Astrocyte of the hippocampus (primary cell): ENCODE data around the gene SLC25A29.
A peak's percentile ranks its signal among the peaks of the same experiment; 100 is the strongest.
"Not testable (repeated sequence)": the region's sequence is repeated elsewhere in the genome, so short reads cannot be mapped to it uniquely, and the experiment has no call there.

Source experiments
- DNase-seq: peaks from one replicate; pipeline ENCODE4 v3.0.0; 2011; ENCODE audit warnings: low read depth, low spot score

Gene SLC25A29, protein sequence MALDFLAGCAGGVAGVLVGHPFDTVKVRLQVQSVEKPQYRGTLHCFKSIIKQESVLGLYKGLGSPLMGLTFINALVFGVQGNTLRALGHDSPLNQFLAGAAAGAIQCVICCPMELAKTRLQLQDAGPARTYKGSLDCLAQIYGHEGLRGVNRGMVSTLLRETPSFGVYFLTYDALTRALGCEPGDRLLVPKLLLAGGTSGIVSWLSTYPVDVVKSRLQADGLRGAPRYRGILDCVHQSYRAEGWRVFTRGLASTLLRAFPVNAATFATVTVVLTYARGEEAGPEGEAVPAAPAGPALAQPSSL

DNA sequence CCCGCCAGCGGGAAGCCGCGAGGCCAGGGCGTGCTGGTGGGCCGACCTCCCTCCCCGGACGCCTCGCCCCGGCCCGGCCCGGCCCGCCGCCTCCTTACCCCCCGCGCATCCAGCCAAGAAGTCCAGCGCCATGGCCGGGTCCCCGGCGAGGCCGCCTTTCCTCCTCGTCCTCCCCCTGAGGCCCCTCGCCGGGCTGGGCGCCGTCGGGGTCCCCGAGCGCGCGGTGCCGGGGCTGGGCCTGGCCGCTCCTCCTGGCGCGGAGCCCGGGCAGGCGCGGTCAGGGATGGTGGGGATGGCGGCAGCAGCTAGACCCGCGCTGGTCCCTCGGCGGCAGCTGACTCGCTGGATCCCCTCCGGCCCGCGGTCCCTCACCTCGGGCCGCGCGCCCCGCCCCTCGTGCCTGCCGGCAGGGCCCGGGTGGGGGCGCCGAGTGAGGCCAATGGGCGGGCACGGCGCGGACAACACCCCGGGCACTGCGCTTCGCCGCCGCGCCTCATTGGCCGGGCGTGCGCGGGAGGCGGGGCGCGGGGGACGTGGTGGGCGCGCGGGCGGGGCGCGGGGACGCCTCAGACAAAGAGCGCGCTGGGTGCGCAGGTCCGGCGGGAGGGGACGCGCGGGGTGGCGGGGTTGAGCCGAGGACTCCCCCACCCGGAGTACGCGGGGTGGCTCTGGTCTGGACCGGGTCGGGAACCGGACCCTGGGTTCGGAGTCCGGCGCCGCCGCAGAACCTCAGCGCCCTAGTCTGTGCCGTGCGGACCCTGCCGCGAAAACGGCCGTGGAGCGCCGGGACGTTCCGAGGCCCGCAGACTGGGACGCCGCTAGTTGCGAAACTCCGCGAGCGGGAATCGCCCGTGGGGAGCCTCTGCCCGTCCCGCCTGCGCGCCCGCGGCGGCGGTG, at the start of gene SLC25A29:
TSS of gene SLC25A29 (minus strand) at position 344 of the 897 bp plus-strand sequence. CDS start at position 132, 212 bp downstream.
- peak; percentile 97 for DNase-seq

DNA sequence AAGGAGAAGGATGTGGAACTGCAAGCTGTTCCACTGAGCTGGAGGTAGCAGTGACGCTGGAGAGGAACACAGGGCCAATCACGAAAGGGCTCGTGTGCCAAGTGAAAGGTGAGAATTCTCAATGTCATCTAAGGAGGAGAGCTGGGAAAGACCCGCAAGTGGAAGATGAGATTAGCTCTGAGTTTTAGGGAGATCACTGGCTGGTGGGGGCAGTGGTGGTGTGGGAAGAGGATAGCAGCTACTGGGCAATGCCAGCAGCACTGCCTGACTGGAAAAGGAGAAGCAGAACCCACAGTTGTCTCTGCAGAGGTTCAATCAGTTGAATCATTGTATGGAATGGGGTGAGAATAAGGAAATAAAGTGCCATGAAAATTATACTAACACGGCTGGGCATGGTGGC, 44.7 kb upstream of the SLC25A29 start:
- DNase-seq: no peak

DNA sequence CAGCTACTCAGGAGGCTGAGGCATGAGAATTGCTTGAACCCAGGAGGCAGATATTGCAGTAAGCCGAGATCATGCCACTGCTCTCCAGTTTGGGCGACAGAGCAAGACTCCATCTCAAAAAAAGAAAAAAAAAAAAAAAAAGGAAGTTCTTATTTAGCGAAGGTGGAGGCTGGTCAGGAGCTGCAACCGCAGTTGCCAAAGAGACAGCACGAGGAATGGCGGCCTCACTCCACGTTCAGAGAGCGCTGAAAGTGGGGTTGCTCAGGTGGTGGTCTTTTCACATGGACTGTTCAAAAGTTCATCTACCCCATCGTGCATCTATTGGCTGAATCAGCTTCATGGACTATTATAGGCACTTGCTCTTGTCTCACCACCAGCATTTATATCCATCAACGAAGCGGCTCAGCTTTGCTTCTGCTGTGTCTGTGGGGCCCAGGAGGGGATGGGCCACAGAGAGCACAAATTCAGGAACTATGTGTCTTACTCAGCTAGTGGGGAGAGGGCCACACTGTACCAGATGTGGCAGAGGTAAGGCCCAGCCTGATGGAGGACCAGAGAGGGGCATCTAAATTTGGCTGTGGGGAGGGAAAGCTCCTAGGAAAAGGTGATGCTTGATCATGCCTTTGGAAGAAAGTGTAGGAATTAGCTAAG, 44.2 kb upstream of the SLC25A29 start:
- no peak for DNase-seq

DNA sequence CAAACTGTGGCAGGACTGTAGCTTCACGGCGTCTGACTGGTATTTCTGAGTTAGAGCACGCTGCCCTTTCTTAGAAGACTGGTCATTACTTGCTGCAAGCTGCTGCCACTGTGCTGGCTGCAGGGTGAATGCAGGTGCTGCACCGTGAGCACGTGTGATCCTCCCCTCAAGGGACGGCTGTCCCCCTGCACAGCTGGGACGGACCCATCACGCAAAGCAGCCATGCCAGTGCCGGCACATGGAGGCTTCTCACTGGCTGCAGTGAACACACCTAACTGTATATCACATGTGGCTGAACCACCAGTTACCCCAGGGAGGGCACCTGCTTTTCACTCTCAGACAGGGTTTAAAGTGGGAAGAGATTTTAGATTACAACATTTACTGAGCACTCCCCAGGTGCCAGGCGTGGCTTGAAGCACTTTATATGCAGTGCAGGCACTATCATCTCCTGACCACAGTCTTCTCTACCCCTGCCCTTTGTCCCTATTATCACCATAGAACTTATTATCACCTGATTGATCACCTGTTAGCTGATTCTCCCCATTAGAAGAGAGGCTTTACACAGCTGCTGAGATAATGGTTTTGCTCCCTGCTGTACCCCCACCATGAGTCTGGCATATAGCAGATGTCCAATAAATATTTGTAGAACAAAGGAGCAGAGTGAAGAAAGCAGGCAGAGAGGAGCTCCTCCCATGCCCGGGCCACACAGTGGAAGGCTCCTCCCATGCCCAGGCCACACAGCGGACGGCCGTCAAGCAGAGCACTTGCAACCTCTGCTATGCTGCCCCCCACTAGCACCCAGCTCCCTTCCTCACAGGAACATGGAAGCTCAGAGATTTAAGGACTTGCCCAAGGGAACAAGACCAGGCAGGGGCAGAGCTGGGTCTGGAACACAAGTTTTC, 42.8 kb upstream of the SLC25A29 start:
- DNase-seq: no peak

DNA sequence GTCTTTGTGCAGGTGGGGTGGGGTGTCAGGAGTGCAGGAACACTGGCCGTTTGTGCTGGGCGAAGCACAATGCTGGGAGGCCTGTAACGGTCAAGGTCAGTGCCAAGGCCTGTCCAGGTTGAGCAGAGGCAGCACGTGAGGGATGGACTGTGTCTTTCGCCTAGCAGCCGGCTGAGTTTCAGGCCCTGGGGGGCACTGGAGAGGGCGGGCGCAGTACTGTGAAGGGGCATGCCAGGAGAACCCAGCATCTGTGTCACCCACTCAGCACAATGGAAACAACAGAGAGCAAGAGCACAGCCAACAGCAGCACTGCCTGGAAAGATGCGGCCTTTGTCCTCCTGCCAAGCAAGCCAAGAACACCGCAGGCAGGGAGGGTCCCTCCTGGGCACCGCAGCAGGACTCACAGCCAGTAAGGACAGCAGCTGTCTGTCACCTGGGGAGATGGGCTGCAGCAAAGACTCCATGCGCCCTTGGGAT, 42.0 kb upstream of the SLC25A29 start:
- no peak for DNase-seq

DNA sequence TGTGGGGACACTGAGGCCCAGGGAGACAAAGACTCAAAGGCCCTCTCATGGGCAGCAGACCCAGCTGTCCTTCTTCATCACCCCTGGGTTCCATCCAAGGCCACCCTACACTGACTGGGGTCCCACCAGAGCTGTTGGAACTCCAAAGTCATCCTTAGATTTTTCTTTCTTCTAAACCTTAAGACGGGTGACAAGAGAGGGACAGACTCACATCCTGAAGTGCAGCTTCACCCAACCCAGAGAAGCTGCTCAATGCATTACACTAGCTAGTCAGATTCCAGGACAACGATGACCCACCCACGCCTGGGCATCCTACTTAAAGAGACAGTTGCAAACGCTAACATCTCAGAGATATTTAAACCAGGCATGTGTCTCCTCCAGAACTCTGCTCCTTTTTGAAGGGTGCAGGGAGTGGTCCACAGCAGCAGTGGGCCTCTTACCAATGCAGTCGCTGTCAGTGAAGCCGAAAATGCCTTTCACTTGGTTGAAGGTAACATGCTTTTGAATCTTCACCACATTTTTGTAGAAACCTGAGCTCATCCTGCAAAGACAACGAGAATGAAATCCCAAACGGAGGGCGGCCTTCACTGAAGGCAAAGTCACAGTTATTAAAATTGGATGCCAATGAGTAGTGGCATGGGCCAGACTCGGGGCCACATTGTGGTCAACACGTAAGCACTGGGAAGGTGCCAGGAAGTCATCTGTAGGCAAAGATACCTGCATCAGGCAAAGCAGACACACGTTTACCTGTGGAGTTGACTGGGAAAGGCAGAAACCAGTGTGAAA, 40.3 kb upstream of the SLC25A29 start:
- DNase-seq: no peak

DNA sequence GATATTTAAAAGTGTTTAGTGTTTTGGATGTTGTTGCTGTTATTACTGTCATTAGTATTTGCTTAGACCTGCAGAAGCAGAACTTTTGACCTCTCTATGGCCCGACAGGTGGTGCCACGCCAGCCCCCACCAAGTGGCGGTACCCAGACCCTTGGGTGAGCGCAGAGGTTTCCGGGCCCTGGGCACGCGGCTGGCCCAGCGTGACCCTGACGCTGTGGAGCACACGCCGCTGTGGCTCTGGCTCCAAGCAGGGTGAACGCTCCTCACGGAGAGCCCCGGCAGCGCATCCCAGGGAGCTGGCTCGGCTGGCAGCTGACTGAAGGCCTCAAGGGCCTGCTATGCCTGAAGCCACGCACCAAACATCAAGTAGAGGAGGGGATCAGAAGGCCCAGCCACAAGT, 39.5 kb upstream of the SLC25A29 start:
- DNase-seq: no peak

DNA sequence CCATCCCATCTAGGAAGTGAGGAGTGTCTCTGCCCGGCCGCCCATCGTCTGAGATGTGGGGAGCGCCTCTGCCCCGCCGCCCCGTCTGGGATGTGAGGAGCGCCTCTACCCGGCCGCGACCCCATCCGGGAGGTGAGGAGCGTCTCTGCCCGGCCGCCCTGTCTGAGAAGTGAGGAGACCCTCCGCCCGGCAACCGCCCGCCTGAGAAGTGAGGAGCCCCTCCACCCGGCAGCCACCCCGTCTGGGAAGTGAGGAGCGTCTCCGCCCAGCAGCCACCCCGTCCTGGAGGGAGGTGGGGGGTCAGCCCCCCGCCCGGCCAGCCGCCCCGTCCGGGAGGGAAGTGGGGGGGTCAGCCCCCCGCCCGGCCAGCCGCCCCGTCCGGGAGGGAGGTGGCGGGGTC, 38.4 kb upstream of the SLC25A29 start:
- DNase-seq: not testable (repeated sequence)

DNA sequence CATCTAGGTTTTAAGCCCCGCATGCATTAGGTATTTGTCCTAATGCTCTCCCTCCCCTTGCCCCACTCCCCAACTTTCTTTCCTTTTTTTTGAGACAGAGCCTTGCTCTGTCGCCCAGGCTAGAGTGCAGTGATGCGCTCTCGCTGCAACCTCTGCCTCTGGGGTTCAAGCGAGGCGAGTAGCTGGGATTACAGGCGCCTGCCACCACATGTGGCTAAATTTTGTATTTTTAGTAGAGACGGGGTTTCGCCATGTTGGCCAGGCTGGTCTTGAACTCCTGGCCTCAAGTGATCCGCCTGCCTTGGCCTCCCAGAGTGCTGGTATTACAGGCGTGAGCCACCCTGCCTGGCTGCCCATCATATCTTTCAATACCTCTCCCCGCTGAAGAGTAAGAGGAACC, 36.6 kb upstream of the SLC25A29 start:
- not testable (repeated sequence) for DNase-seq

DNA sequence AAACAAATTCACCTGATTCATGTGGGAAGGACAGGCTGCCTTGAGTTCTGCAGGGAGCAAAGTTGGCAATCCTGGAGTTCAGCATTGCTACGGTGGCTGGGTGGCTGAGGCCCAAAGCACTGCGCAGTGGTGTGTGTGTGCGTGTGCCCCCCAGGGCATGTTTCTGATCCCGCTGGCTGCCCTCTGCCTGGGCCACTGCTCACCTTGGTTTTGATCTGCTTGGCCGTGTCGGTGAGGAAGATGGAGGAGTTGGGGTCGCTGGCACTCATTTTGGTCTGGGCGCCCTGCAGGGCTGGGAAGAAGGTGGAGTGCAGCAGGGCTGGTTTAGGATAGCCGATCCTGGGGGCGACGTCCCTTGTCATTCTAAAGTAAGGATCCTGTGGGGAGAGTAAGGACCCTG, 36.0 kb upstream of the SLC25A29 start:
- DNase-seq: no peak

DNA sequence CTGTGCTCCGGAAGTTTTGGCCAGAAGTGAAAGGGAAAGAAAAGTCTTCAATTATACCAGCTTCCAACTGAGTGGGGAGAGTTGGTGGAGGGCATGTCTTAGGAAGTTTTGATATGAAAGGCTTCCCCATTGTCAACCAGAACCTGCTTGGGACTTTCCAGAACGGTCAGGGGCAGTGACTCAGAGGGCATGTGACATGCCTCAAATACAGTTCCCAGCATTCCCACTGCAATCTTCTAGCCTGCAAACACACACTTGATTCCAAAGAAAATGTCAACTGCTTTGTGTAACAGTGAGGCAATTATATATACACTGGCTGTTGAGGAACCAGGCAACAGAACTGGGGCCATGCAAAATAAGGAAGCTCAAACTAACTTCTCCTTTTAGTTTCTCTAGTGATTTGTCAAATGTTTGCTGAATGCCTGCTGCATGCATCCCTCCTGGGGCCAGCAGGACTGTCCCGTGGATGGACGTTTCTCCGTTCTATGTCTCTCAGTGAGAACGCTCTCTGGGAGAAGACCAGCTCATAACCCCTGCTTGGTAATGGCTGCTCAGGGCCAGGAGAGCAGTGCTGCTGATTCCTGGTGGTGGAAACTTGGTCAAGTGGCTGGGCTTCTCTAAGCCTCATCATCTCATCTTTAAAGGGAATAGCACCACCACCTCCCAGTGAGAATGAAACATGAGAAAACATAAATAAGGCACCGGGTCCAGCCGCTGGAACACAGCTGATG, 35.2 kb upstream of the SLC25A29 start:
- DNase-seq: peak; percentile 90

DNA sequence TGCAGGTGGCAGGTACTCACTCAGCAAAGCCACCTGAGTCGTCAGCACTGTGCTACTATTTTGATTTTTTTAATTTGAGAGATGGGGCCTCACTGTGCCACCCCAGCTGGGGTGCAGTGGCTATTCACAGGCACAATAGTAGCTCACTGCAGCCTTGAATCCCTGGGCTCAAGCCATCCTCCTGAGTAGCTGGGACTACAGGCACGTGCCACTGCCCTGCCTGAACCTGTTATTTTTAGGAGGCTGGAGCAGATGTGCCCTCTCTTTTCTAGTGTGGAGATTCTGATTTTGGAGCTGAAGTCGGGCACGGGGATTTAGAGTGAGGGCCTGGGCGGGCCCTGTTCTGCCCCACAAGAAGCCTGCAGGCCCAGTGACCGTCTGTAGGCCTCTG, 34.2 kb upstream of the SLC25A29 start:
- no peak for DNase-seq

DNA sequence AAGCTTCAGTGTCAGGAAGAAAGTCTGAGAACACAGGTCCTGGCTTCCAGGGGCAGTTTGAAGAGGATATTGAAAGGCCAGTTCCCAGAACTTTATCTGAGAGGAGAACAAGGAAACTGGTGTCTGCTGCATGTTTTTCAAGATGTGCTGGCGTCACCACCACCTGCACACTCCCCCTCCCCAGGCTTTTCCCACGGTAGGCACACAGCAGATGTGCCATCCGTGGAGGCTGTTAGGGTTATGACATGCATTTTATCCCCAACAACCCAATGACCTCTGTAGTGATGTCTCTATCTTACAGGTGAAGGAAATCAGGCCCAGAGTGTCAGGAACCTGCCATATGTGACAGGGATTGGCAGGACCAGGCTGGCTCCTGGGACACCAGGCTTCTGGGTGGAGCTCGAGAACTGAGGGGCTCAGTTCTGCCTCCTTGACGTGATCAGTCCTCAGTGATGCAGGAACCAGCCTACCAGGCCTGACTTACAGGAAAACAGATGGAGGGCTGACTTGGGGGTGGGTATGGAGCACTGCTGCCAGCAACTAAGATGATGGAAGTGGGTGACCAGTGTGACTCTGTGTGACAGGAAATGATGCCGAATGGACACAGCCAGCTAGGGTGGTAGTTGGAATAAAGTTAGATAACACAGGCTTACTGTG, 33.6 kb upstream of the SLC25A29 start:
- DNase-seq: no peak

DNA sequence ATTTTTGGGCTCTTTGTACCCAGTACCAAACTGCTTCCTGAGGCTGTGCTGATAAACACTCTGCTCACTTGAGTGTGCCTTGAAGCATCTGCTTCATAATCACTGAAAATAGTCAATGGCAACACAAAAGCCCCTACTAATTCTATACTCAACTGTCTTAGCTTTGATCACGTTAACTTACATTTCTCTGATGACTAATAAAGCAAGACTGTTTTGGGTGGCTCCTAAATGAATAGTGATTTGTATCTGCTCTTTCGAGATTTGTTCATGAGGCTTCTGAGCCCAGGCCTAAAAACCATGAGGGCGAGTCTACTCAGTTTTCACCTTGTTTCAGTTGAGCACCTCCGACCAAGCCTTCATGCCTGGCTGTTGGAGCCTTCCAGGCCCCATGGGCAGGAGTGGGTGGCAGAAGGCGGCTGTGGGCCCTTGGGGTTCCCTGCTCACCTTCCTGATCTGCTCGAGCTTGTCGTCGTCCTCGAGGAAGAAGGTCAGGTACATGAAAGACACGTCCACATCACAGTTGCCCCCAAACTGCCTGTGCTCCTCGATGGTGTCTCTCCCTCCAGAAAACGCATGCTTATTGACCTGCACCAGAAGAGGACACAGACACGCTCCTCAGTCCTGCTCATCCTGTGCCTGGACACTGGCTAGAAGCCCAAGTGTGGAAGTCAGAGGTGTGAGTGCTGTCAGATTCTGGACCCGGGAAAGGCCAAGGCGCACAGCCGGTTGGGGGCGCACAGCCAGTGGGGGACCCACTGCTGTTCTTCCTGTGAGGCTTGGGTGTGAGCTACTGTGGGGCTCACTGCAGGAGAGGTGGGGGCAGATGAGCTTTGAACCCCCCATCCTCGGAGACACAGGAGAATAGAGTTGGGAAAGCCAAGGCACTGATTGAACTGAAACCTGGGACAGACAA, 30.6 kb upstream of the SLC25A29 start:
- DNase-seq: no peak

DNA sequence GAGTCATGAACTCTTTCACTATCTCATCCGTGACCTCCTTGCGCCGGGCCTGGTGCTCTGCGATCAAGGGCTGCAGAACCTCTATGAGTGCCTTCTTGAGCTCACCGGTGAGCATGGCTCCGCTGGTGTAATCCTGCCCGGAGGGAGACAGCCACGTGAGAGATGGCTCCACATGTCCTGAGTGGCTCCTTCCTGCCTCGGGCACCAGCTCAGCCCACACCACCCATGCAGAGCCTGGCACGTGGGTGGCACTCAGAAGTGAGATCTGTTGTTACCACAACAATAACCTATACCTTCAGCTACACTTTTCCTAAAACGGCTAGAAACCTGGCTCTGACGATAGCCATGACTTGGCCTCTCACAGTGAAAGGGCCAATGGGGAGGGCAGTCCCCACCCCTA, 28.7 kb upstream of the SLC25A29 start:
- no peak for DNase-seq

DNA sequence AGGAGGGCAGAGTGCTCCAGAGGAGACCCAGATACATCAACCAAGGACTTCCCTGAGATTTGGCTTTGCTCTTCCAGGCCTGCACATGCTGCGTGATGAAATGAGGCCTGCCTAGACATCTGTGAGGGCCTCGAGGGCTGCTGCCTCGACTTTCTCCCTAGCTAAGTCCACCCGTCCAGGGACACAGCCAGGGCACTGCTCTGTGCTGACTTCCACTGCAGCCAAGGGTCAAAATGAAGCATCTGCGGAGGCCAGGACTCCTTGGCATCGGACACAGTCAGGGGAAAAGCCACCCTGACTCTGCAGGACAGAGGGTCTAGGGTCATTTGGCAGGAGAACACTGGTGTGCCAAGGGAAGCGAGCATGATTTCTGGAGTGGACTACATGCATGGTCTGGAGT, 27.6 kb upstream of the SLC25A29 start:
- no peak for DNase-seq

DNA sequence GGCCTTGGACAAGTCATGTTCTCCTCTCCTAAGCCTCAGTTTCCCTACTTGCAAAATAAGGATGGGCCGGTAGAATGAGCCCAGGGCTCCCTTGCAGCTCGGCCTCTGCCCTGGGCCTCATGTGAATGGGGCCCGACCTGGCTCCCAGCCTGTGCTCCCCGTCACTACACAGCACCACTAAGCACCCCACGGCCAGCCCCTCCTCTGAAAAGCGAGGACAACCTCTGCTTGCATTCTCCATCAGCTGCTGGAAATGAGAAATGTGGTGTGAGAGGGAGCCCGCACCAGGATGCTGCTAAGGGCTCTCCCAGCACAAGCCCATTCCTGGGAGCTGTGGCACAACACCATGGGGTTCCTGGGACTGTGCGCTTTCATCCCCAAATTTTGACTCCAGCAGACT, 27.1 kb upstream of the SLC25A29 start:
- no peak for DNase-seq

DNA sequence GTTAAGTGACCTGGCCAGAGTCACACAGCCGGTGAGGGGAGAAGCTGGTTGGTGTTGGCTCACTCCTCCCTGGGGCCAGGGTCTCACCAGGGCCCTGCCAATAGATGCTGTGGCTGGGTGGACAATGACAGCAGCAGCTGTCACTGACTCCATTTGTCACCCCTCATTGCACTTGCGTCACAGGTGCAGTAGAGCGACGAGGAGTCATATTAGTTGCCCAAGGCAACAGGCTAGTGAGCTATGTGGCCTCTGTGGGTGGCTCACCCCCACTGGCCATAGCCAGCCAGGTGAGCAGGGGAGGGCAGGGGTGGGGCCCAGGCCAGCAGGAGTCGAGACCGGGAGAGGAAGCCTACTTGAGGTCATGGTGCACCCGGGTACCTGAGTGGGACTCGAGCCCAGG, 26.6 kb upstream of the SLC25A29 start:
- DNase-seq: no peak
